Measurements from ENCODE around the gene XRN1. TPM values are rescaled to one million over a fixed set of nuclear protein-coding genes. Genes with fewer than 3 reads are reported as not detected.

The XRN1 gene
- total and polyA plus RNA-seq, 10 of the 15 experiments (the other 5 are each of a cell fraction or from before 2014, with no cell fraction given): 1.7 to 38.8 (median 15.5) TPM

- TF ChIP-seq ELK1 (IDR thresholded peaks at IDR 0.05; ENCODE audit: low read depth, low read length) (no peak), CEBPB (IDR thresholded peaks at IDR 0.05; ENCODE audit: borderline replicate concordance in 1 of 2, low read depth in 2 of 2, low read length in 2 of 2) (no peak), SPI1 (IDR thresholded peaks at IDR 0.05; ENCODE audit: borderline replicate concordance, insufficient read depth, low read depth, low read length) (peak; percentile 40; the same call in 1 of the 2 replicates), EED (IDR thresholded peaks at IDR 0.05; ENCODE audit: low read depth) (no peak), PKNOX1 (IDR thresholded peaks at IDR 0.05) (no peak), ATF3 (IDR thresholded peaks at IDR 0.05; ENCODE audit: borderline replicate concordance, extremely low read depth, low read depth, low read length) (no peak), TBL1XR1 (IDR thresholded peaks at IDR 0.05; ENCODE audit: low read depth, low read length) (no peak), BHLHE40 (IDR thresholded peaks at IDR 0.05; ENCODE audit: borderline replicate concordance in 1 of 2, low read depth in 2 of 2, low read length in 1 of 2) (no peak), SMC3 (IDR thresholded peaks at IDR 0.05; ENCODE audit: borderline replicate concordance, low read length) (no peak), SUZ12 (IDR thresholded peaks at IDR 0.05; ENCODE audit: unreplicated experiment) (no peak), EGR1 (IDR thresholded peaks at IDR 0.05; ENCODE audit: borderline replicate concordance in 1 of 2, low read depth in 2 of 2, low read length in 2 of 2) (no peak), ZZZ3 (IDR thresholded peaks at IDR 0.05; ENCODE audit: control insufficient read depth, insufficient read length, low read depth) (no peak), REST (IDR thresholded peaks at IDR 0.05; ENCODE audit: low read depth, low read length) (no peak), NR2F1 (conservative IDR thresholded peaks at IDR 0.05) (no peak), ZNF622 (IDR thresholded peaks at IDR 0.05) (no peak), TARDBP (IDR thresholded peaks at IDR 0.05; ENCODE audit: borderline replicate concordance) (no peak), ZNF274 (IDR thresholded peaks at IDR 0.05; ENCODE audit: insufficient read depth, insufficient read length) (no peak), YY1 (IDR thresholded peaks at IDR 0.05; ENCODE audit: low read depth, low read length) (no peak), NR2C1 (IDR thresholded peaks at IDR 0.05) (no peak), EP300 (IDR thresholded peaks at IDR 0.05; ENCODE audit: borderline replicate concordance in 1 of 2, control insufficient read depth in 1 of 2, low read depth in 2 of 2, low read length in 2 of 2) (no peak), SREBF1 (IDR thresholded peaks at IDR 0.05; ENCODE audit: low read length) (no peak), NKRF (conservative IDR thresholded peaks at IDR 0.05) (peak; percentile 44; the same call in 1 of the 2 replicates), ZNF384 (IDR thresholded peaks at IDR 0.05; ENCODE audit: borderline replicate concordance, low read depth, low read length) (no peak)
Measured at GRCh38 chr3:142445816-142446254, 2.0 kb downstream of the XRN1 start (continued).
